SU-DHL-6 (cell line): ENCODE measurements around the gene ABR.
"Not testable (repeated sequence)": the region's sequence is repeated elsewhere in the genome, so short reads cannot be mapped to it uniquely, and the experiment has no call there.

Experiments used
- H2AFZ ChIP-seq: fragments of 200-600 bp; sonication (generic); 2 replicates; pipeline ENCODE4 v1.6.1; 2014; ENCODE audit warnings: low read depth, mild to moderate bottlenecking, moderate library complexity, mixed read lengths, antibody characterized with exemption, low read length; ENCODE audit not compliant: severe bottlenecking
- H3F3A ChIP-seq: fragments of 200-600 bp; shearing (Covaris generic); 2 replicates; pipeline ENCODE4 v1.6.0; 2016; ENCODE audit warnings: antibody characterized with exemption, mild to moderate bottlenecking; ENCODE audit not compliant: insufficient read depth
- H3K27ac ChIP-seq: fragments of 200-600 bp; sonication (generic); 2 replicates; pipeline ENCODE4 v1.5.1; 2016; ENCODE audit warnings: low read depth, mild to moderate bottlenecking, low read length, moderate library complexity, mixed read lengths
- H3K27me3 ChIP-seq: fragments of 200-600 bp; sonication (generic), shearing (Covaris generic); 2 replicates; pipeline ENCODE4 v1.6.0; 2014; ENCODE audit warnings: mild to moderate bottlenecking, low read length
- H3K36me3 ChIP-seq: fragments of 200-600 bp; sonication (generic); 2 replicates; pipeline ENCODE4 v1.6.1; 2014; ENCODE audit warnings: mild to moderate bottlenecking, low read length, mixed read lengths
- H3K4me2 ChIP-seq: fragments of 300-600, 200-600 bp; shearing (Covaris generic), sonication (generic); 2 replicates; pipeline ENCODE4 v1.6.0; 2014; ENCODE audit warnings: low read length, low read depth, mild to moderate bottlenecking; ENCODE audit not compliant: poor library complexity, severe bottlenecking
- H3K4me3 ChIP-seq: fragments of 200-600 bp; sonication (generic); 2 replicates; pipeline ENCODE4 v1.5.1; 2014; ENCODE audit warnings: antibody characterized with exemption, low read length, mild to moderate bottlenecking, mixed read lengths; ENCODE audit not compliant: insufficient read depth, poor library complexity, severe bottlenecking
- H3K79me2 ChIP-seq: fragments of 200-600 bp; sonication (generic); 2 replicates; pipeline ENCODE4 v1.6.1; 2014; ENCODE audit warnings: mild to moderate bottlenecking, low read length, moderate library complexity; ENCODE audit not compliant: insufficient read depth
- H3K9ac ChIP-seq: fragments of 200-600 bp; sonication (generic); 2 replicates; pipeline ENCODE4 v1.7.0; 2014; ENCODE audit warnings: mild to moderate bottlenecking, low read length
- H3K9me2 ChIP-seq: fragments of 200-600 bp; sonication (generic); replicated peaks from 2 replicates; pipeline ENCODE4 v1.6.1; 2014; ENCODE audit warnings: low read length; ENCODE audit not compliant: insufficient read depth
- H3K9me3 ChIP-seq: fragments of 200-600 bp; sonication (generic); 2 replicates; pipeline ENCODE4 v1.6.1; 2014; ENCODE audit warnings: low read length, mixed read lengths; ENCODE audit not compliant: insufficient read depth
- H4K20me1 ChIP-seq: fragments of 200-600 bp; sonication (generic); 2 replicates; pipeline ENCODE4 v1.6.1; 2014; ENCODE audit warnings: low read depth, mild to moderate bottlenecking, antibody characterized with exemption, low read length, moderate library complexity, mixed read lengths
- CTCF ChIP-seq: fragments of 200-600 bp; sonication (generic); IDR thresholded peaks from one replicate; pipeline ENCODE4 v1.5.1; 2017; ENCODE audit warnings: antibody characterized with exemption, mild to moderate bottlenecking, low read length, moderate library complexity; ENCODE audit not compliant: insufficient read depth, poor library complexity, severe bottlenecking
- EZH2phosphoT487 ChIP-seq: fragments of 200-600 bp; sonication (generic), shearing (Covaris generic); conservative IDR thresholded peaks from 2 replicates; pipeline ENCODE4 v1.6.1; 2018; ENCODE audit warnings: mild to moderate bottlenecking, antibody characterized with exemption, low read length, moderate library complexity, mixed read lengths

The ABR gene

GRCh38 chr17:1153795-1154546 lies 25.8 kb downstream of the ABR start:
- no peaks in the 10 kb centered on the region for H3K27me3 ChIP-seq
- no peak overlapping the region for H2AFZ ChIP-seq
- H3K79me2 ChIP-seq: peaks cover 46% of the 10 kb centered on the region
- no peak overlapping the region for H3K4me3 ChIP-seq
- no peaks in the 10 kb centered on the region for H3F3A ChIP-seq
- H3K27ac ChIP-seq: no peak overlapping the region
- H3K4me2 ChIP-seq: no peak overlapping the region
- H3K9me2 ChIP-seq: no peaks in the 10 kb centered on the region
- no peaks in the 10 kb centered on the region for H3K36me3 ChIP-seq
- H3K9ac ChIP-seq: no peak overlapping the region
- no peak for TF ChIP-seq CTCF
- TF ChIP-seq EZH2phosphoT487: no peak
- no peaks in the 10 kb centered on the region for H3K9me3 ChIP-seq
- no peaks in the 10 kb centered on the region for H4K20me1 ChIP-seq

DNA sequence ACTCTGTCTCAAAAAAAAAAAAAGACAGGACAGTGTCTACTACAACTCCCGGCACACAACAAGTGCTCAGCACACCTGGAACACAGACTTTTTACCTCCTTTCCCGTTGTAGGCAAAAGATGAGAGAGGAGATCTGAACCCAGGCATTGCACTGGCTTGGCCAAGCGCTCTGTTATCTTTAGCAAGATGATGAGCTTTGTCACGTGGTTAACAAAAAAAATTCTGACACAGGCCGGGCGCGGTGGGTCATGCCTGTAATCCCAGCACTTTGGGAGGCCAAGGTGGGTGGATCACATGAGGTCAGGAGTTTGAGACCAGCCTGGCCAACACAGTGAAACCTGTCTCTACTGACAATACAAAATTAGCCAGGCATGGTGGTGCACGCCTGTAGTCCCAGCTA lies 27.2 kb downstream of the ABR start:
- not testable (repeated sequence) for H2AFZ ChIP-seq, H3K9me2 ChIP-seq, H4K20me1 ChIP-seq, H3K4me3 ChIP-seq, H3K9ac ChIP-seq, H3F3A ChIP-seq, H3K36me3 ChIP-seq, H3K27me3 ChIP-seq, H3K4me2 ChIP-seq, H3K9me3 ChIP-seq
- Histone ChIP-seq H3K79me2 (peaks cover 53% of the 10 kb centered on the region), H3K27ac (peak overlapping the region; percentile 44; the same call in 1 of the 2 replicates)

- no peak for TF ChIP-seq CTCF
- TF ChIP-seq EZH2phosphoT487: no peak
- Histone ChIP-seq H3K9ac (no peak overlapping the region), H3K4me2 (no peak overlapping the region)
Measured at GRCh38 chr17:1150863-1151600, 28.7 kb downstream of the ABR start.

GRCh38 chr17:1149869-1150268 lies 29.9 kb downstream of the ABR start:
- H3K9ac ChIP-seq: no peak overlapping the region
- H3K9me2 ChIP-seq: no peaks in the 10 kb centered on the region
- no peaks in the 10 kb centered on the region for H3K9me3 ChIP-seq
- no peak overlapping the region for H3K4me3 ChIP-seq
- H4K20me1 ChIP-seq: no peaks in the 10 kb centered on the region
- no peak overlapping the region for H3K27ac ChIP-seq
- no peaks in the 10 kb centered on the region for H3F3A ChIP-seq
- no peaks in the 10 kb centered on the region for H3K27me3 ChIP-seq
- TF ChIP-seq EZH2phosphoT487: no peak
- H2AFZ ChIP-seq: no peak overlapping the region
- no peak overlapping the region for H3K4me2 ChIP-seq
- H3K36me3 ChIP-seq: no peaks in the 10 kb centered on the region
- H3K79me2 ChIP-seq: peaks cover 56% of the 10 kb centered on the region

More at GRCh38 chr17:1150863-1151600, 28.7 kb downstream of the ABR start:
- peaks cover 54% of the 10 kb centered on the region for H3K79me2 ChIP-seq
- H2AFZ ChIP-seq: no peak overlapping the region
- no peaks in the 10 kb centered on the region for H3K36me3 ChIP-seq
- no peaks in the 10 kb centered on the region for H3K9me3 ChIP-seq
- no peaks in the 10 kb centered on the region for H3K27me3 ChIP-seq
- peak overlapping the region; percentile 46 for H3K27ac ChIP-seq
- H4K20me1 ChIP-seq: no peaks in the 10 kb centered on the region
- no peaks in the 10 kb centered on the region for H3F3A ChIP-seq
- H3K9me2 ChIP-seq: no peaks in the 10 kb centered on the region
- no peak overlapping the region for H3K4me3 ChIP-seq
